ENCODE results near the gene SERPINF2. TPM values are rescaled to one million over a fixed set of nuclear protein-coding genes. Genes with fewer than 3 reads are reported as not detected.
A peak's percentile ranks its signal among the peaks of the same experiment; 100 is the strongest.
"Not testable (repeated sequence)": the region's sequence is repeated elsewhere in the genome, so short reads cannot be mapped to it uniquely, and the experiment has no call there.

SERPINF2 gene
- 20.6 TPM for total RNA-seq

GRCh38 chr17:1742371-1743087 is at the start of gene SERPINF2:
TSS of gene SERPINF2 (plus strand) at chr17:1742871. CDS start at chr17:1744996, 2,125 bp downstream.
- H3K4me1 ChIP-seq = no peaks in the 10 kb centered on the region
- no peaks in the 10 kb centered on the region for H3K9me3 ChIP-seq
- peaks cover 5 to 8% of the 10 kb centered on the region in 2 donors for H3K36me3 ChIP-seq
- H3K27me3 ChIP-seq = no peaks in the 10 kb centered on the region
- no peak for DNase-seq (ENCODE audit: low spot score in 2 of 2)
- no peak within 1 kb of the TSS for H3K4me3 ChIP-seq
- intact Hi-C loops (cut with DNase I) = no loop called here
- TF ChIP-seq CTCF (IDR thresholded peaks at IDR 0.05) = no peak
- no peak within 1 kb of the TSS for H3K27ac ChIP-seq

- TF ChIP-seq CTCF (IDR thresholded peaks at IDR 0.05) = no peak
- H3K27ac ChIP-seq = no peak overlapping the region
- H3K27me3 ChIP-seq = no peaks in the 10 kb centered on the region
Observed at GRCh38 chr17:1693339-1693738, 49.3 kb upstream of the SERPINF2 start.

DNA sequence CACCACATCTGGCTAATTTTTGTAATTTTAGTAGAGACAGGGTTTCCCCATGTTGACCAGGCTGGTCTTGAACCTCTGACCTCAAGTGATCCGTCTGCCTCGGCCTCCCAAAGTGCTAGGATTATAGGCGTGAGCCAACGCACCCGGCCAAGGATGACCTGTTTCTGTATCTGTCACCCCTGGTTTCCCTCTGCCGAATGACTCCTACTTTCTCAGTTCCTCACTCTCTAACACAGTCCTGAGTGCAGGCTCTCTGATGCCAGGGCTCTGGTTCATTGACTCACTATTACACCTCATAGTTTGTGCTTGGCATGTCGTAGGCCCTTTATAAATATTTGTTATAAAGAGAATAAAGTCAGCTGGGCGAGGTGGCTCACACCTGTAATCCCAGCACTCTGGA is 47.3 kb upstream of the SERPINF2 start:
- no peak overlapping the region for H3K4me3 ChIP-seq
- DNase-seq (ENCODE audit: low spot score in 2 of 2) = no peak
- H3K9me3 ChIP-seq = no peaks in the 10 kb centered on the region
- H3K4me1 ChIP-seq = peaks cover 0 to 6% of the 10 kb centered on the region in 2 donors
- intact Hi-C loops (cut with DNase I) = no loop called here
- no peak overlapping the region for H3K27ac ChIP-seq
- H3K36me3 ChIP-seq = no peaks in the 10 kb centered on the region
- no peaks in the 10 kb centered on the region for H3K27me3 ChIP-seq
- TF ChIP-seq CTCF (IDR thresholded peaks at IDR 0.05) = no peak

More at GRCh38 chr17:1693339-1693738, 49.3 kb upstream of the SERPINF2 start:
- DNase-seq (ENCODE audit: low spot score in 2 of 2) = no peak
- intact Hi-C loops (cut with DNase I) = no loop called here
- no peak overlapping the region for H3K4me3 ChIP-seq
- peaks cover 0 to 6% of the 10 kb centered on the region in 2 donors for H3K4me1 ChIP-seq
- H3K9me3 ChIP-seq = no peaks in the 10 kb centered on the region
- H3K36me3 ChIP-seq = no peaks in the 10 kb centered on the region

DNA sequence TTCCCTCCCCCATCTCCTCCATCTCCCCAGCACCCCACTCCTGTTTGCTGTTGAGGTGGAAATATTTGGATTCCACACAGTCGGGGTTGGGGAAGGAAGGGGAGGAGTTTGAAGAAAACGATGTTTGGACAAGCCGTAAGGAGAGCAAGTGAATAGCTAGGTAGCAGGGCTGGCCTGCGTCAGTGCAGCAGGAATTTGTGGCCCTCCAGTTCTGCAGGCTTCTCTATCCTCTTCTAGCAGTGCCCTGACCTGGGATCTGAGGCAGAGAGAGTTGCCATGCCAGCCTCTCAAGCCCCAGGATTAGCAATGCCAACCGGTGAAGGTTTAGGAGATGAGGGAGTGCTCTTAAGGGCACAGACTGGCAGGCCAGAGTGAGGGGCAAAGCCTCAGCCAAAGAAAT is 45.0 kb upstream of the SERPINF2 start:
- Histone ChIP-seq H3K4me1 (peaks cover 0 to 6% of the 10 kb centered on the region in 2 donors), H3K27me3 (no peaks in the 10 kb centered on the region), H3K4me3 (no peak overlapping the region), H3K27ac (peak overlapping the region; percentile 58 to 67), H3K9me3 (no peaks in the 10 kb centered on the region), H3K36me3 (no peaks in the 10 kb centered on the region)
- intact Hi-C loops (cut with DNase I) = no loop called here
- TF ChIP-seq CTCF (IDR thresholded peaks at IDR 0.05) = no peak
- DNase-seq (ENCODE audit: low spot score in 2 of 2) = no peak

DNA sequence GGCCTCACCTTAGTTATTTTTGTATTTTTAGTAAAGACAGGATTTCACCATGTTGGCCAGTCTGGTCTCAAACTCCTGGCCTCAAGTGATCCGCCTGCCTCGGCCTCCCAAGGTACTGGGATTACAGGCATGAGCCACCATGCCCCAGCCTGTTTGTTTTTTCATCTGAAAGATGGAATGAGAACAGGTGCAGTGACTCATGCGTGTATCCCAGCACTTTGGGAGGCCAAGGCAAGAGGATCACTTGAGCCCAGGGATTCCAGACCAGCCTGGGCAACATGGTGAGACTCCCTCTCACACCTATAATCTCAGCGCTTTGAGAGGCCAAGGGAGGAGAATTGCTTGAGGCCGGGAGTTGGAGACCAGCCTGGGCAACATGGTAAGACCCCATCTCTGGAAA is 42.8 kb upstream of the SERPINF2 start:
- intact Hi-C loops (cut with DNase I); H3K27me3 ChIP-seq; H3K4me3 ChIP-seq; H3K27ac ChIP-seq; H3K4me1 ChIP-seq; H3K9me3 ChIP-seq; H3K36me3 ChIP-seq; DNase-seq (ENCODE audit: low spot score in 2 of 2): not testable (repeated sequence)

GRCh38 chr17:1703063-1703462 is 39.6 kb upstream of the SERPINF2 start:
- no peak for TF ChIP-seq CTCF (IDR thresholded peaks at IDR 0.05)
- intact Hi-C loops (cut with DNase I) = no loop called here

More at GRCh38 chr17:1703063-1703462, 39.6 kb upstream of the SERPINF2 start:
- no peak overlapping the region for H3K4me3 ChIP-seq
- H3K4me1 ChIP-seq = peaks cover 0 to under 1% of the 10 kb centered on the region in 2 donors
- DNase-seq (ENCODE audit: low spot score in 2 of 2) = no peak
- no peak overlapping the region for H3K27ac ChIP-seq
- no peaks in the 10 kb centered on the region for H3K9me3 ChIP-seq
- no peaks in the 10 kb centered on the region for H3K27me3 ChIP-seq
- peaks cover 0 to 11% of the 10 kb centered on the region in 2 donors for H3K36me3 ChIP-seq

All from ascending aorta (tissue), 2 donors.